UCSD-AML1 (cell line): ENCODE results near the gene RANBP10.
"Not testable (repeated sequence)": the region's sequence is repeated elsewhere in the genome, so short reads cannot be mapped to it uniquely, and the experiment has no call there.

Experiments
- DNase-seq: peaks from one replicate; lab custom pipeline; 2025; ENCODE audit not compliant: unreplicated experiment; lab: John Stamatoyannopoulos, UW

RANBP10 gene

DNA sequence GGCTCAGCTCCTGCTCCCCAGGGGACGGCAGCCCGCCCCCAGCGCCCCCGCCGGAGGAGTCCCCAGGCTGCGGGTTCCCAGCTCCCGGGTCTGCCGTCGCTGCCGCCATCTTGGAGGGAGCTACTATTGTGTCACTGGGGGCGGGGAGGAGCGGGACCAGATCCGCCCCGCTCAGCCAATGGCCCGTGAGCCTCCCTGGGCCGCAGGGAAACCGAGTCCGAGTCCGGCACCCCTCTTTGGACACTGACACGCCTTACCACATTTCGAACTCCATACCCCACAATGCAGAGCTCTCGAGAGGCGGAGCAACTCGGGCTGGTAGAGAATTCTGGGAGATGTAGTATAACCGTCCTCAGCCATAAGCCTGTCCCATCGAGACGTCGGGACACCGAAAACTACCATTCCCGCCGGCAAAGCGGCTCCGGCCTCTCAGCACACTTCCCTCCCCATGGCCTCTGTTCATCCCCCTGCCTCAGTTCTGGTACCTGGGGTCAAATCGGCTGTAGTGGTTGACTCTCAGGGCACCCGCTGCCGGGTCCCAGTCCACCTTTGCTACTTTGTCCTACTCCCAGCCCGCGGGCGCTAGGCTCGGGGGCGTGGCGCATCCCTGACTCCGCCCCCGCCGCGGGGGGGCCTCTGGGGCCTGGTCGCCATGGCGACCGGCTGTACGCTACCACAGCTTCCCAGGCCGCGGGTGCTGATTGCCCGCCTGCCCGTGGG, at the start of gene RANBP10, which contains the start of gene TSNAXIP1:
Gene RANBP10 (minus strand): TSS at position 133 of the 720 bp plus-strand sequence. CDS start 24 bp downstream, at position 109.
Gene TSNAXIP1 (plus strand): TSS at position 462 of the 720 bp plus-strand sequence. CDS start 261 bp downstream, outside the sequence.
- peak; percentile 97 for DNase-seq

DNA sequence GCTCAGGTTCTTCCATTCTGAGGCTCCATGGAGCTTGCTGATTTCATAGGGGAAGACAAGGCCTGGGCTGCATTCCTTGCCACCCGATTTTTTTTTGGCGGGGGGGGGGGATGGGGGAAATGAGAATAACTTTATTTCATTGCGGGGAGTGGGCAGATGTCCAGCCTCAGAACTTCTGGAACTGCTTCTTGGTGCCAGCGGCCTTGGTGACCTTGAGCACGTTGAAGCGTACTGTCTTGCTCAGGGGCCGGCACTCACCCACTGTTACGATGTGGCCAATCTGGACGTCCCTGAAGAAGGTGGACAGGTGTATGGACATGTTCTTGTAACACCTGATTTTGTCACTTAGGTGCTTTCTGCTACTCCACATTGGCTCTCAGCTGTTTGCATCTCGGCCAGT, 49.4 kb upstream of the RANBP10 start:
- no peak for DNase-seq

DNA sequence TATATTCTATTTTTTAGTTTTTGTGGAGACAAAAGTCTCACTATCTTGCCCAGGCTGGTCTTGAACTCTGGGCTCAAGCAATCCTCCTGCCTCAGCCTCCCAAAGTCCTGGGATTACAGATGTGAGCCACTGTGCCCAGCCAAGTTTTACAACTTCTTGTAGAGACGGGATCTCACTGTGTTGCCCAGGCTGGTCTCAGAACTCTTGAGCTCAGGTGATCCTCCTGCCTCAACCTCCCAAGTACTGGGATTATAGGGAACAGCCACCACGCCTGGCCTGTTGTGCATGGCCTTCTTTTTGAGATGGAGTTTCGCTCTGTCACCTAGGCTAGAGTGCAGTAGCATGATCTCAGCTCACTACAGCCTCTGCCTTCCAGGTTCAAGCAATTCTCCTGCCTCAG, 47.3 kb upstream of the RANBP10 start:
- no peak for DNase-seq

DNA sequence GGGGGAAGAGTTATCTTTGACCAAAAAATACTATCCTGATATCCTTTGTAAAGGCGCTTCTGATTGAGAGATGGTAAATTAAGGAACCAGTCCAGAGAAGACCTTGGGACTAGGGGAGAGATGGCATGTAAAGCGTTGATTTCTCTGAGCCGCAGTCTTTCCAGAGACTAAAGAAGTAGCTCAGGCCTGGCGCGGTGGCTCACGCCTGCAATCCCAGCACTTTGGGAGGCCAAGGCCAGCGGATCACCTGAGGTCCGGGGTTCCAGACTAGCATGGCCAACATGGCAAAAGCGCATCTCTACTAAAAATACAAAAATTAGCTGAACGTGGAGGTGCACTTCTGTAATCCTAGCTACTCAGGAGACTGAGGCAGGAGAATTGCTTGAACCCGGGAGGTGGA, 41.8 kb upstream of the RANBP10 start:
- no peak for DNase-seq

DNA sequence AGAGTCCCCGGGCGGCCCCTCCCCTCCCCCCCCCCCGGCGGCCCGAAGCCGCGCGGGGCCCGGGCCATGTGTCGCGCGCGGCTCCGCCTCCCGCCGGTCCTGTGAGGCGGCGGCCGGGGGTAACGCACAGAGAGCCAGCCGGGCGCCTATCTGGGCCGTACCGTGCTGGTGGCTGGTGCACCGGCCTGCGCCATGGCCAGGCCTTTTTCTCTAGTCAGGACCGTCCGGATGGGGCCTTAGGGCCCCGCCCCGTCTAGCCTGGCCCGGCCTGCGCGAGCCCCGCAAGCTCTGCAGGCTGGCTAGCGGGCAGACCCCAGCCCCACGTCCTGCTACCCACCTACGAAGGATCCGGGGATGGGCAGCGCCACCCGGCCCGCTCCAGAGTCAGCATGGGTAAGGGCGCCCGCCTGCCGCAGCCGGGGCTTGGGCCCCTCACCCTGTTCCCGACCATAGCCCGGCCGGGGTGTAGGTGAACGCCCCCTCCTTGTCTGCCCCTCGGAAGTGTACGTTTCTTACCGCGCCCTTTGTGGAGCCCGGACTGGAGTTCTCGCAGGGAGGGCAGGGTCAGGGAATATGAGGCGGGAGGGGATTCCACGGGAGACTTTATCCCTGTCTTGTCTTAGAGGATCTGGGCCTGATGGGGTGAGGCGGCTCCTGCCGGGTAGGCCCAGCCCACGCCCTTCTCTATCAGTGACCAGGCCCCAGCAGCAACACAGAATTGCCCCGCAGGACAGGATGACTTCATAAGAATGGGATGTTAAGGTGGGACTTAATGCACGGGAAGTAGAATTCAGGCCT, 40.9 kb upstream of the RANBP10 start, which contains the start of gene CENPT:
Gene CENPT (minus strand): TSS at position 630 of the 798 bp plus-strand sequence. CDS start 13,834 bp downstream, outside the sequence.
- peak; percentile 47 for DNase-seq

DNA sequence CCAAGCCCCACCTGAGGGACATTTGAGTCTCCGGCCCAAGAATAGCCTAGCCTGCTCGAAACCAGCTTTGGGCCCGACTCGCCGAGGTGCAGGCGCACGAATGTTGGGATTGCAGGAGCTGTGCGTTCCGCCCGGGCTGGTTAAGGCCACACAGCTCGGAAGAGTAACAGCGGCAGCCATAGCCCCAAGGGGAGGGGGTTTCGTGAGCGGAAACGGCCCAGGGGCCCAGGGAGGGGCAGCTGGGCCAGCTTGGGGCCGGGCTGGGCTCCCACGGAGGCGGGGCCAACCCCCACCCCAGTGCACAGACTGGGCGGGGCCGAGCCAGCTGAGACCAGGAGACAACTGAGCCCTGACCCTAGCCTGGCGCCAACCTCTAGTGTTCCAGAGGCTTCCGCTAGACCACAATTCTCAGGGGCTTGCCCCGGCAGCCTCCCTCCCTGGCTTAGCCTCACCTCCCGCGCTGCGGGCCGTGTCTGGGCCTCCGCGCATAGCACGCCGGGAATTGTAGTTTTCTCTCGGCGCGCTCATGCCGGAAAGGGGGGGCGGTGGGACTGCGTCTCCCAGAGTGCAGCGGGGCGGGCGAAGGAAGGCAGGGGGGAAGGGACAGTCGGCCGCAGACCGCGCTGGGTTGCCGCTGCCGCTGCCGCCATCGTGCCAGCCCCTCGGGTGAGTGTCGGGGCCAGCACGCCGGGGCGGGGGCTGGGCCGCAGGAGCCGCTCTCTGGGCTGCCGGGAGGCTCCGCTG, 40.1 kb upstream of the RANBP10 start, which contains the start of gene NUTF2:
Gene NUTF2 (plus strand): TSS at position 614 of the 744 bp plus-strand sequence. CDS start 18,198 bp downstream, outside the sequence.
- DNase-seq, result peak; percentile 98

DNA sequence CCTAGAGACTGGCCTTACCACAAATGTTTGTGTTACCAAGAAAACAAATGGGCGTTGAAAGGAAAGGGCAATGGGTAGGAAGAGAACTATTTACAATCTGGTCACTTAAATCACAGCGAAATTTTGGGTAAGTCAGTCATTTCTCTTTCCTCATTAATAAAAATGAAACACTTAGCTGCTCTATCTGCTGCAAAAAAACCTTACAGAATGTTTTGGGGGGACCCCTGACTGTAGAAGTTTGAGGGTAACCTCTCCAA, 39.6 kb upstream of the RANBP10 start:
- no peak for DNase-seq

DNA sequence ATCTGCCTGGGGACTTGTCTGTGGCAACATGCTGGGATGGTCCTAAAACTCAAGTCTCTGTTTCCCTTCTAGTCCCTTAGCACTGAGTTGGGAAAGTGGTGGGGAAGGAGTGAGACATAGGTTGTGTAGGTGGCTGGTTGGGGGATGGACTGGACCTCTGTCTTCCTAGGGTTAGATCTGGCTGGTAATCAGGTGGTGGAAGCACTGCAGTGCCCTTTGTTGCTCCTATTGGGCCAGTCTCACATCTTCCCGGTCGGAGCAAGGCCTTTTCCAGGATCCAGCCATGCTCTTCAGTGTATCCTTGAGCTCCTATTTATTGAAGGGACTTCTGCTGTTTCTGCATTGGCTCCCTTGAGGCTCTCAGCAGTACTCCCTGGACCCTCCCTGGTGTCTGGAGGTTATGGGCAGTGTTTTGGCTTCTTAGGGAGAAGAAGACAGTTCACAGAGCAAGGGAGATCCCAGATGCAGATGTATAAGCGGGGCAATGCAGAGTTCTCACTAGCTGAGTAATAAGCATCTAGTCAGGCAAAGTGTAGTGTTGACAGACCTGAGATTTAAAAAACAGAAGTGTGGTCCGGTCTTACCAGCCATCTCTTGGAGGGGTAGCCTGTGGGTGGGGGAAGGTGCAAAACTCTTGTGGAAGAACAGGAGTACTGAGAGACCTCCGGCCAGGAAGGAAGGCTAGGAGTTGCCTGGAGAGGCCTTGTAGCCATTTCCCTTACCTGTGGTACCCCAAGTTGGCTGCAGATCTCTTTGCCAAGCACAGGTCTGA, 39.1 kb upstream of the RANBP10 start:
- DNase-seq, result no peak

DNA sequence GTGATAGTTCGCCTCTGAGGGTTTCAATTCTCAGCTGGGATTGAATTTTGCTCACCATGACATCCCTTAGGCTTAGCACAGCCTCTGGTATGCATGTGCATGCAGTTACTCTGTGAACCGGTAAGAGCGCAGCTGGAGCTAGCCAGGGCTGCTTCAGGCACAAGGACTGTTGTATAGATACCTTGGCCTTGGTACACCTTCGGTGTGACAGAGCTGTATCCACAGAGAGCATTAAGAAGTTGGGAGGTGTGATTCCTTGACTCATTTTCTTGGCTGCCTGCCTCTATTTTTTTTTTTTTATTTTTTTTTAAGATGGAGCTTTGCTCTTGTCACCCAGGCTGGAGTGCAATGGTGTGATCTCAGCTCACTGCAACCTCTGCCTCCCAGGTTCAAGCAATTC, 38.1 kb upstream of the RANBP10 start:
- DNase-seq, result no peak

DNA sequence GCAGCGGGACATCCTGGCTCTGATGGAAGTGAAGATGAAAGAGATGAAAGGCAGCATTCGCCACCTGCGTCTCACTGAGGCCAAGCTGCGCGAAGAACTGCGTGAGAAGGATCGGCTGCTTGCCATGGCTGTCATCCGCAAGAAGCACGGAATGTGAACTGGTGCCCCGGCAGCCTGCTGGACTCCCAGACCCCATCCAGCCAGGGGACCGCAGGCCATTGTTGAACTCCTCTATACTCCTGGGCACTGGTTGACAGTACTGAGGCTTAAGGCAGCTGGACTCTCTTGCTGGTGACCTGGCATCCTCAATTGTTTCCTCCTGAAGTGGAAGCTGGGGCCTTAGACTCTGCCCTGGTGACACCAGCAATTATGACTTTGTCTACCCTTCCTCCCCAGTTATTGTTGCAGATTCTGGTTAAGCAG, 37.0 kb upstream of the RANBP10 start:
- DNase-seq, result no peak

DNA sequence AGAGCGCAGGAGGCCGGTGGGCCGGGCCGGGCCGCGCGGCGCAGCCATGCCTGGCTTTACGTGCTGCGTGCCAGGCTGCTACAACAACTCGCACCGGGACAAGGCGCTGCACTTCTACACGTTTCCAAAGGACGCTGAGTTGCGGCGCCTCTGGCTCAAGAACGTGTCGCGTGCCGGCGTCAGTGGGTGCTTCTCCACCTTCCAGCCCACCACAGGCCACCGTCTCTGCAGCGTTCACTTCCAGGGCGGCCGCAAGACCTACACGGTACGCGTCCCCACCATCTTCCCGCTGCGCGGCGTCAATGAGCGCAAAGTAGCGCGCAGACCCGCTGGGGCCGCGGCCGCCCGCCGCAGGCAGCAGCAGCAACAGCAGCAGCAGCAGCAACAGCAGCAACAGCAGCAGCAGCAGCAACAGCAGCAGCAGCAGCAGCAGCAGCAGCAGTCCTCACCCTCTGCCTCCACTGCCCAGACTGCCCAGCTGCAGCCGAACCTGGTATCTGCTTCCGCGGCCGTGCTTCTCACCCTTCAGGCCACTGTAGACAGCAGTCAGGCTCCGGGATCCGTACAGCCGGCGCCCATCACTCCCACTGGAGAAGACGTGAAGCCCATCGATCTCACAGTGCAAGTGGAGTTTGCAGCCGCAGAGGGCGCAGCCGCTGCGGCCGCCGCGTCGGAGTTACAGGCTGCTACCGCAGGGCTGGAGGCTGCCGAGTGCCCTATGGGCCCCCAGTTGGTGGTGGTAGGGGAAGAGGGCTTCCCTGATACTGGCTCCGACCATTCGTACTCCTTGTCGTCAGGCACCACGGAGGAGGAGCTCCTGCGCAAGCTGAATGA, 36.4 kb upstream of the RANBP10 start:
- DNase-seq, result peak; percentile 82

DNA sequence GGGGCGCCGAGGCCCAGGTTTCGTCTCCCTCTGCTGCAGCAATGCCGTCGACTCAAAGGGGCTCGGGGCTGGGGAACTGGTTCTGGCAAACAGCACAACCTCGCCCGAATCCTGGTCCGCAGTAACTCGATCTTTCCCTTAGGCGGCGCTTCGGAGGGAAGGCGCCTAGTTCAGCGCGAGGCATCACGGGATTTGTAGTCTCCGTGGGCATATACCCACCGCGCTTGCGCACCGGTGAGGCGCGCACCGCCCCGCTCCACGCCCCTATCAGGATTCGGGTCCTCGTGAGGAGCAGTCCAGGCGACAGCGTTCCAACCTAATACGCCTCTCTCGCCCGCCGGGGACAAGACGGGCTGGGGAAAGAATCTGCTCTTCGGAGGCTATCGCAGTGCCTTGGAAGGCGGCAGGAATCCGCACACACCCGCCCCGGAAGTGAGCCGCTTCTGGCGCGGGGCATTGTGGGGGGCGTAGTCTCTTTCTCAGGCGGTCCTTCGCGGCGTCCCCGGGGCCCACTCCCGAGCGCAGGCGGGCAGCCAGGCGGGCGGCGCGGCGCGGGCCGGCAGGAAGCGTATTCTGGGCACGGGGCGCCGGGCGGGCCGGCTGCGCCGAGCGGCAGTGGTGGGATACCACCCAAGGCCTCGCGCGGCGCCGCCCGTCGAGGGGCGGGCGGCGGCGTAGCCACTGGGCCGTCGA, 35.6 kb upstream of the RANBP10 start, which contains the start of gene THAP11:
Gene THAP11 (plus strand): TSS at position 505 of the 693 bp plus-strand sequence. CDS start 235 bp downstream, outside the sequence.
- peak; percentile 94 for DNase-seq

DNA sequence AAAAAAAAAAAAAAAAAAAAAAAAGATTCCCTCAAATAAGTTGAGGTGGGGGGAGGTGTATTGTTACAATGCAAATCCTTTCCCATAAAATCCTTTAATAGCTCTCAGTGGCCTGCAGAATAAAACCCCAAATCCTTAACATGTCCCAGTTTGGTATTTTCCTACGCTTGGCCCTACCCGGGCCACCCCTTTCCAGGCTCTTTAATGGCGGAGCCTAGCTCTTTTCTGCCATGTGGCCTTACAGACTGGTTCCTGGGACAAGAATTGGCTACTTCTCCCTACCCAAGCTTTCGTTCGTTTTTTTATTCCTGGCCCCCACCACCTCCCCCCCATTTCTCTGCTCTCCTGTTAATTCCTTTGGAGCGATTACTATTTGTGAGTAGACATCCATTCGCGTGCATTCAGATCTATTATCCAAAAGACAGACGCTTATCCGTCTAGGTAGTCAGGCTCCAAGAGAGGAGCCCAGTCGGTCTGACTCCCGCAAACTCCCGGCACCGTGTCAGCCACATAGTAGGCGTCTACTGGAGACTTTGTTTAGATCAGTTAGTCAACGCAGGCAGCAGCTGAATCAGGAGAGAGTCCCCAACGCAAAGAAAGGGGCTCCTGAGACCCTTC, 34.9 kb upstream of the RANBP10 start:
- no peak for DNase-seq

DNA sequence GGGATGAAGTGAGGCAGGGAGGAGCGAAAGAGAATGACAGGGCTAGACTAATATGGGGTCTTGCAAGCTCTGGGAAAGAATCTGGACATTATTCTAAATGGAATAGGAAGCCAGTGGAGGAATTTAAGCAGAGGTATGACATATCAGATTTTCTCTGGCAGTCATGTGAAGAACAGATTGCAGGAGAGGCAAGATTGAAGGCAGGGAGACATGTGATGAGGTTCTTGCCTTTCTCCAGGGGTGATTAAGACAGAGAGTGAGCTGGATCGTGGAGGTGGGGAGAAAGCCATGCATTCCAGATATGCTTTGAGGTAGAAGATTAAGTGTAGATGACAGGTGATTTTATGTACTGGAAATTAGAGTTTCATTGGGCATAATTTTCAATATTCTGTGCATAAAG, 31.5 kb upstream of the RANBP10 start:
- no peak for DNase-seq

DNA sequence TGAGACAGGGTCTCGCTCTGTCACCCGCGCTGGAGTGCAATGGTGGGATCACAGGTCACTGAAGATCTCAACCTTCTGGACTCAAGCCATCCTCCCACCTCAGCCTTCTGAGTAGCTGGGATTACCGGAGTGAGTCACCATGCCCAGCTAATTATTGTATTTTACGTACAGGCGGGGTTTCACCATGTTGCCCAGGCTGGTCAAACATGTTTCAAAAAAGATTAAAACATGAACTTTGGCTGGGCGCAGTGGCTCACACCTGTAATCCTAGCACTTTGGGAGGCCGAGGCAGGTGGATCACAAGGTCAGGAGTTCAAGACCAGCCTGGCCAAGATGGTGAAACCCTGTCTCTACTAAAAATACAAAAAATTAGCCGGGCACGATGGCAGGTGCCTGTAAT, 30.8 kb upstream of the RANBP10 start:
- not testable (repeated sequence) for DNase-seq

DNA sequence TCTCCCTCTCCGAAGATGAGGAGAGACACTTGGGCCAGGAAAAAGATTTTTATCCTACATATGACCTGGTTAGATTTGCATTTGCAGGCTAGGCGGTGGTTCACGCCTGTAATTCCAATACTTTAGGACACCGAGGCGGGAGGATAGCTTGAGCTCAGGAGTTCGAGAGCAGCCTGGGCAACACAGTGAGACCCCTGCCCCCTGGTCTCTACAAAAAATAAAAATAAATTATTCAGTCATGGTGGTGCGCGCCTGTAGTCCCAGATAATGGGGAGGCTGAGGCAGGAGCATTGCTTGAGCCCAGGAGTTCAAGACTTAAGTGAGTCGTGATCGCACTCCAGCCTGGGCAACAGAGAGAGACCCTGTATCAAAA, 27.9 kb upstream of the RANBP10 start:
- DNase-seq, result no peak

DNA sequence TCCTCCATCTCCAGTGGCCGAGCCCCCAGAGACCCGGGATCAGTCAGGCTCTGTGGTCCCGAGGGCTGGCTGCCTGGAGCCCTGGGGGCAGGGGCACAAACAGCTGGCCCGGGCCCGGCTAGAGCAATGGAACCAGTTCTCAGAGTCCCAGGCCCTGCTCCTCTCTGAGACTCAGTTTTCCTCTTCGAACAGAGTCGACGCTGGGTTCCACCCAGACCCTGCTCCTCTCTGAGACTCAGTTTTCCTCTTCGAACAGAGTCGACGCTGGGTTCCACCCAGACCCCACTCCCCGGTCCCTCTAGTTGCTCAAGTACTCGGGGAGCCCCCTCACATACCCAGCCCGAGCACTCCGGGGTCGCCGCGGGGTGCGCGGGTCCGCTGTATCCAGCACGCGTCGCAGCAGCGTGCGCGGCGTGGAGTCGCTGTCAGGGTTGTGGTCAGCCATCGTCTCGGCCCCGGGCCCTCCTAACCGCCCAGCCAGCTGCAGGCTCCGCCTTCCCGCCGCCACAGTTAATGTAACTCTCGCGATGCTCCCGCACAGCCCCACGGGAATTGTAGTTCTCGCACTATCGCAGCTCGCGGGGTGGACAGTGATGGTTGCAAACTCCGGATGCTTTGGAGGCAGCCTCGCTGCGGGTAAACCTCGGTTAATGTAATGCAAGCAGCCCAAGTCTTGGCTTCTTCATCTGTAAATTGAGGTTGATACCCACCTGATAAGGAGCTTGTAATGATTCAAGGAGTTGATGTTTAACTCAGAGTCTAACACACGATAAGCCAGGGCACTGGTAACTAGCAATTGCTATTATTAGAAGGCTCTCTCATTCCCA, 27.3 kb upstream of the RANBP10 start:
- peak; percentile 91 for DNase-seq

DNA sequence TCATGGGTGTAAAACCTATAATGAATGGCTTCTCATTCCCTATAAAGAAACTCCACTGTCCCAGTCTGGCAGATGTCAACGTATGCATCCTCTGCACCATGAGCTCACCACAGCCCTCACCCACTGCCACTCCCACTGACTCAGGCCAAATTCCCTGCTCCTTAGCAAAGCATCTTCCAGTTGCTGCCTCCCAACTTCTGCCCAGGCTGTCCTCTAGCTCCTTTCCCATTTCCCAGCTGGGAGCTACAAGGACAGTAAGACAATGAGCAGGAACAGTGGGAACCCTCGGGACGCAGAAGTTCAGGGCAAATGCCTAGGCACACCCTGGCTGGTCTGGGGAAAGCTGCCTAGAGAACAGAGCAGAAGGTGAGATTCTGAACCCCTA, 26.7 kb upstream of the RANBP10 start:
- no peak for DNase-seq
